Measurements from ENCODE around the gene CIC.

The CIC gene

DNA sequence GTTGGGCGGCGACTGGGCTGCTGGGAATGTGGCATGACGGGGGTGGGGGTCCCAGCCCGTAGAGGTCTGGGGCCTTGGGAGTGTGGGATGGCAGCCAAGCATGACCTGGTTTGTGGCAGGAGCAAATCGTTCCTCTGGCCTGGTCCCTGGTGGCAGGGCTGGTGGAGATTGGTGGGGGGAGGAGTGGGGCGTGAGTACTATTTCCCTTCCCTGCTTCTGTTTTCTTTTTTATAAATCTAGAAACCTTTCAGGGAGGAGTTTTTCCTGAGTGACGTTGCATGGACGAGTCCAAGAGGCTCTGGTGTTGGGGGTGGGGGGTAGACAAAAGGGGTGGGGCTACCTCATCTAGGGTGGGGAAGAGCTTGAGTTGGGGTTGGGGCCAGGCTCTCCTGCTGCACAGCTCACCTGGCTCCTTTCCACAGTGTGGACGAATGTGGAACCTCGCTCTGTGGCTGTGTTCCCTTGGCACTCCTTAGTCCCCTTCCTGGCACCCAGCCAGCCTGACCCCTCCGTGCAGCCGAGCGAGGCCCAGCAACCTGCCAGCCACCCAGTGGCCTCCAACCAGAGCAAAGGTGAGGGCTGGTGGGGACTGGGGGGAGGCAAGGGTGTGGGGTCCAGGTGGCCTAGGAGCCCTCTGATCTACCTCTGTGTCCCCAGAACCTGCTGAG lies 17.4 kb downstream of the CIC start:
- in situ Hi-C loops (cut with MboI; ENCODE audit: low sequenced_read_pairs) = no loop called here

DNA sequence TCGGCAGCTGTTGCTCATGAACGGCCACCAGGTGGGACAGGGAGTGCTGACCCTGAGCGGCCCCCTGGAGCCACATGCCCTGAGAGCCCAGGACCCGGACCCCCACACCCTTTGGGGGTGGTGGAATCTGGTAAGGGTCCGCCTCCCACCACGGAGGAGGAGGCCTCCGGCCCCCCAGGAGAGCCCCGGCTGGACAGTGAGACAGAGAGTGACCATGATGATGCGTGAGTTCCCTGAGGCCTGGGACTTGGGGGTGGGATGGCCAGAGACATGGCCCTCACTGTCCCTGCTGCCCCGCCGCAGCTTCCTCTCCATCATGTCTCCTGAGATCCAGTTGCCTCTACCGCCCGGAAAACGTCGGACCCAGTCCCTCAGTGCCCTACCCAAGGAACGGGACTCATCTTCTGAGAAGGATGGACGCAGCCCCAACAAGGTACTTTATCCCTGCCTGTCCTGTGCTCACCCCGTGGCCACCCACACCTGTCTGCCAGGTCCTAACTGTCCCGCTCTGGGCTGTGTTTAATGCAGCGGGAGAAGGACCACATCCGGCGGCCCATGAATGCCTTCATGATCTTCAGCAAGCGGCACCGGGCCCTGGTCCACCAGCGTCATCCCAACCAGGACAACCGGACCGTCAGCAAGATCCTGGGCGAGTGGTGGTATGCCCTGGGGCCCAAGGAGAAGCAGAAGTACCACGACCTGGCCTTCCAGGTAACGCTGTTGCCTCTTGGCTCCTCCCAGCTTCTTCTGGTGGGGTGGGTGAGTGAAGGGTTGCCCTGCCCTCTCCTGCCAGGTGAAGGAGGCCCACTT lies 18.2 kb downstream of the CIC start:
- in situ Hi-C loops (cut with MboI; ENCODE audit: low sequenced_read_pairs) = no loop called here

DNA sequence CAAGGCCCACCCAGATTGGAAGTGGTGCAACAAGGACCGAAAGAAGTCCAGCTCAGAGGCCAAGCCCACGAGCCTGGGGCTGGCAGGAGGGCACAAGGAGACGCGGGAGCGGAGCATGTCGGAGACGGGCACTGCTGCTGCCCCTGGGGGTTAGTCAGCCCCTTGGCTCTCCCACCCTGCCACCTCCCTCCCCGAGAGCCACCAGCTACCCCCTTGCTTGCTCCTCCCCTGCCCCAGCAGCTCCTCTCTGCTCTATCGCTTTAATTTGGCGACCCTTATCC lies 18.7 kb downstream of the CIC start:
- in situ Hi-C loops (cut with MboI; ENCODE audit: low sequenced_read_pairs) = no loop called here

DNA sequence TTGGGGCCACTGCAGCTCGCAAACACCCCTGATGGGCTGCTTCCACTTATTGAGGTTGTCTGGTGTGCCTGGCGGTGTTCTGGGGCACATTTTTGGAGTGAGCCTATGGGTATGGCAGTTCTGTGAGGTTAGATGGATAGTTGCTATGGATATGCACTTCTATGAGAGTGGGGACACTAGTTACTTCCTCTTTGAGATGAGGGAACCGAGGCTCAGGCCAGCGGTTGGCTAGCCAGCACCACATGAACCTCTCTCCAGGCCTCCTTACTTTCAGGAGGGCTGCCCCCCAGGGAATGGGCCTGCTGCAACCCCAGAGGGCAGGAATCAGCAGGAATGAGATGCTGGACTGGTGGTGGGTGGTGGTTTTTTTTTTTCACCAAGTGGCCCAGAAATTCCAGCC lies 19.3 kb downstream of the CIC start:
- in situ Hi-C loops (cut with MboI; ENCODE audit: low sequenced_read_pairs) = no loop called here

DNA sequence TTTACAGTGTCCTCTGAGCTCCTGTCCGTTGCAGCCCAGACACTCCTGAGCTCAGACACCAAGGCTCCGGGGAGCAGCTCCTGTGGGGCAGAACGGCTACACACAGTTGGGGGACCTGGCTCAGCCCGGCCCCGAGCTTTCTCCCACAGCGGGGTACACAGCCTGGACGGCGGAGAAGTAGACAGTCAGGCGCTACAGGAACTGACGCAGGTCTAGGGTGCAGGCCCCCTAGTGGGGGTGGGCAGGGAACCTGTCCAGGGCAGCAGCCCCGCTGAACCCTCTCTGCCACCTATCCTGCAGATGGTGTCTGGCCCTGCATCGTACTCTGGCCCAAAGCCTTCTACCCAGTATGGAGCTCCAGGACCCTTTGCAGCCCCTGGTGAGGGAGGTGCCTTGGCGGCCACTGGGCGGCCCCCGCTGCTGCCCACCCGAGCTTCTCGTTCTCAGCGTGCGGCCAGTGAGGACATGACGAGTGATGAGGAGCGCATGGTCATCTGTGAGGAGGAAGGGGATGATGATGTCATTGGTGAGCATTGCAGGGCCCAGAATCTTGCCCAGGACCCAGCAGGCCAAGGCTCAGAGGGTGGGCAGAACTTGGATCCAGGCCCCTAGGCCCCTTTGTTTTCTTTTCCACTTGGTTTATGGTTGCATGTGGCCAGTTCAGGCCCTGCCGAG lies 20.0 kb downstream of the CIC start:
- in situ Hi-C loops (cut with MboI; ENCODE audit: low sequenced_read_pairs) = no loop called here

DNA sequence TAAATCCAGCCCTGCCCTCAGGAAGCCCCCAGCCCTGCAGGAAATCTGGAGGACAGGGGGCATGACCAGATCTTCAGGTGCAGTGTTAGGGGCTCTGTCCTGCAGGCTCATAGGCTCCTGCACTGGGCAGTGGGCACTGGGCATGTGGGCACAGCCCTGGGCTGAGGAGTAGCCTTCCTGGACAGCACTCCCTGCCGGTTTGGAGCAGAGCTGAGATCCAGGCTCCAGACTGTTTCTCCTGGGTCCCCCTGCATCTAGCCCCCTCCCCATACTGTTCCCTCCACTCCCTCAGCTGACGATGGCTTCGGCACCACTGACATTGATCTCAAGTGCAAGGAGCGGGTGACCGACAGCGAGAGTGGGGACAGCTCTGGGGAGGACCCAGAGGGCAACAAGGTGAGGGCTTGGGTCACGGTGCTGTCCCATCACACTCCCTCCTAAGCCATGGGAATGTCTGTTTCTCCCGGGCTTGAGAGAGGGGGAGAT lies 20.5 kb downstream of the CIC start:
- in situ Hi-C loops (cut with MboI; ENCODE audit: low sequenced_read_pairs) = no loop called here

DNA sequence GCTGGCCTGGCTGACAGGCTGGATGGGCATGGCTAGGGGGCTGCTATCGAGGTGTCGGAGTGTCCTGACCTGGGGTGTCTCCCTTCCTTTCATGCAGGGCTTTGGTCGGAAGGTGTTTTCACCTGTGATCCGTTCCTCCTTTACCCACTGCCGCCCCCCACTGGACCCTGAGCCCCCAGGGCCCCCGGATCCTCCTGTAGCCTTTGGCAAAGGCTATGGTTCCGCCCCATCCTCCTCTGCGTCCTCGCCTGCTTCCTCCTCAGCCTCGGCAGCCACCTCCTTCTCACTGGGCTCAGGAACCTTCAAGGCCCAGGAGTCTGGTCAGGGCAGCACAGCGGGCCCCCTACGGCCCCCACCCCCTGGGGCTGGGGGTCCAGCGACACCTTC lies 21.1 kb downstream of the CIC start:
- in situ Hi-C loops (cut with MboI; ENCODE audit: low sequenced_read_pairs) = no loop called here

DNA sequence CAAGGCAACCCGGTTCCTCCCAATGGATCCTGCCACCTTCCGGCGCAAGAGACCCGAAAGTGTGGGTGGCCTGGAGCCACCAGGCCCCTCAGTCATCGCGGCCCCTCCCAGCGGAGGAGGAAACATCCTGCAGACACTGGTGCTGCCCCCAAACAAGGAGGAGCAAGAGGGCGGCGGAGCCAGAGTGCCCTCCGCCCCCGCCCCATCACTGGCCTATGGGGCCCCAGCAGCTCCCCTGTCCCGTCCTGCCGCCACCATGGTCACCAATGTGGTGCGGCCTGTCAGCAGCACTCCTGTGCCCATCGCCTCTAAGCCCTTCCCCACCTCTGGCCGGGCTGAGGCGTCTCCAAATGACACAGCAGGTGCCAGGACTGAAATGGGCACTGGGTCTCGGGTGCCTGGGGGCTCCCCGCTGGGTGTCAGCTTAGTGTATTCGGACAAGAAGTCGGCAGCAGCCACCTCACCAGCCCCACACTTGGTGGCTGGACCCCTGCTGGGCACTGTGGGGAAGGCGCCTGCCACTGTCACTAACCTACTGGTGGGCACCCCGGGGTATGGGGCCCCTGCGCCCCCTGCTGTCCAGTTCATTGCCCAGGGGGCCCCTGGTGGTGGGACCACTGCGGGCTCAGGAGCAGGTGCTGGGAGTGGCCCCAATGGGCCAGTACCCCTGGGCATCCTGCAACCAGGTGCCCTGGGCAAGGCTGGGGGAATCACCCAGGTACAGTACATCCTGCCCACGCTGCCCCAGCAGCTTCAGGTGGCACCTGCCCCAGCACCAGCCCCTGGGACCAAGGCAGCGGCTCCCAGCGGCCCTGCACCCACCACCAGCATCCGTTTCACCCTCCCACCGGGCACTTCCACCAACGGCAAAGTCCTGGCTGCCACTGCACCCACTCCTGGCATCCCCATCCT lies 21.7 kb downstream of the CIC start:
- in situ Hi-C loops (cut with MboI; ENCODE audit: low sequenced_read_pairs) = no loop called here

DNA sequence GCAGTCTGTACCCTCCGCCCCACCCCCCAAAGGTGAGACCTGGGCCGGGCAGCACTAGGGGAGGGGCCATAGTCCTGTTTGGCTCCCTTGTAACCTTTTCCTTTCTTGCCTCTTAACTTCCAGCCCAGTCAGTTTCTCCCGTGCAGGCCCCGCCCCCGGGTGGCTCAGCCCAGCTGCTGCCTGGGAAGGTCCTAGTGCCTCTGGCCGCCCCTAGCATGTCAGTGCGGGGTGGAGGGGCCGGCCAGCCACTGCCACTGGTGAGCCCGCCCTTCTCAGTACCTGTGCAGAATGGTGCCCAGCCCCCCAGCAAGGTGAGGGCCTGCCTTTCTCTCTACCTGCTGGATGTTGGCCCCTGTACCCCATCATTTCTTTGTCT lies 22.4 kb downstream of the CIC start:
- in situ Hi-C loops (cut with MboI; ENCODE audit: low sequenced_read_pairs) = no loop called here

DNA sequence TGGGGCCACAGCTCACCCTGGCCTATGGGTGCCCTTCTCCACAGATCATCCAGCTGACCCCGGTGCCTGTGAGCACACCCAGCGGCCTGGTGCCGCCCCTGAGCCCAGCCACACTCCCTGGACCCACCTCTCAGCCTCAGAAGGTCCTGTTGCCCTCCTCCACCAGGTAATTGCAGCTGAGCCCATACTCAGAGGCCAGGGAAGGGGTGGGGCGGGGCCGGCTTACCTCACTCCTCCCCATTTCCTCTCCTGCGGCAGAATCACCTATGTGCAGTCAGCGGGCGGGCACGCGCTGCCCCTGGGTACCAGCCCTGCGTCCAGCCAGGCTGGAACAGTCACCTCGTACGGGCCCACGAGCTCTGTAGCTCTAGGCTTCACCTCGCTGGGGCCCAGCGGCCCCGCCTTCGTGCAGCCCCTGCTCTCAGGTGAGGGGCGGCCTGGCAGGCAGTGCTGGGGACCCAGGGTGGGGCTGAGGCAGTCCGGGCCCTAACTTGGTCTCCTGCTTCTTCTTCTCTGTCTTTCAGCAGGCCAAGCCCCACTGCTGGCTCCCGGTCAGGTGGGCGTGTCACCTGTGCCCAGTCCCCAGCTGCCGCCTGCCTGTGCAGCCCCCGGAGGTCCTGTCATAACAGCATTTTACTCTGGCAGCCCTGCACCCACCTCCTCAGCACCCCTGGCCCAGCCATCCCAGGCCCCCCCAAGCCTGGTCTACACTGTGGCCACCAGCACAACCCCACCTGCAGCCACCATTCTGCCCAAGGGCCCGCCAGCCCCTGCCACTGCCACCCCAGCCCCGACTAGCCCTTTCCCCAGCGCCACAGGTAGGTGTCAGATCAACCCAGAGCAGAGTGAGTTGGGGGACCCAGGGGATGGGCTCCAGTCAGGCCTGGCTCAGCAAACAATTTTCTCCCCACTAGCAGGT lies 23.2 kb downstream of the CIC start:
- in situ Hi-C loops (cut with MboI; ENCODE audit: low sequenced_read_pairs) = no loop called here

DNA sequence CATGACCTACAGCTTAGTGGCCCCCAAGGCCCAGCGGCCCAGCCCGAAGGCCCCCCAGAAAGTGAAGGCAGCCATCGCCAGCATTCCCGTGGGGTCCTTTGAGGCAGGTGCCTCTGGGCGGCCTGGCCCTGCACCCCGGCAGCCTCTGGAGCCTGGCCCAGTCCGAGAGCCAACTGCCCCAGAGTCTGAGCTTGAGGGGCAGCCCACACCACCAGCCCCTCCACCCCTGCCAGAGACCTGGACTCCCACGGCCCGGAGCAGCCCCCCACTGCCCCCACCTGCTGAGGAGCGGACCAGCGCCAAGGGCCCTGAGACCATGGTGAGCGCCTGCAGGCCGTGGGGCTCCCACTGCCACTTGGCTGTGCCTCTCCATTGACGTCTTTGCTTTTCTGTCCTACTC lies 23.9 kb downstream of the CIC start:
- in situ Hi-C loops (cut with MboI; ENCODE audit: low sequenced_read_pairs) = no loop called here

DNA sequence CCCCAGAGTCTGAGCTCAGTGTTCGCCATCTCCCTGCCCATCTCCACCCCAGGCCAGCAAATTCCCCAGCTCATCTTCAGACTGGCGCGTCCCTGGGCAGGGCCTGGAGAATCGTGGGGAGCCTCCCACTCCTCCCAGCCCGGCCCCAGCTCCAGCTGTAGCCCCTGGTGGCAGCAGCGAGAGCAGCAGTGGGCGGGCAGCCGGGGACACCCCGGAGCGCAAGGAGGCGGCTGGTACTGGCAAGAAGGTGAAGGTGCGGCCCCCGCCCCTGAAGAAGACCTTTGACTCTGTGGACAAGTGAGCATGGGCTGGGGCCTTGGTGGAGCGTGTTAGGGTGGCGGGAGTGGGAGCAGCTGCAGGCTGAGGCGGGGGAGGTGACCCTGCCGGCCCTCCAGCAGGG lies 24.5 kb downstream of the CIC start:
- in situ Hi-C loops (cut with MboI; ENCODE audit: low sequenced_read_pairs) = no loop called here

DNA sequence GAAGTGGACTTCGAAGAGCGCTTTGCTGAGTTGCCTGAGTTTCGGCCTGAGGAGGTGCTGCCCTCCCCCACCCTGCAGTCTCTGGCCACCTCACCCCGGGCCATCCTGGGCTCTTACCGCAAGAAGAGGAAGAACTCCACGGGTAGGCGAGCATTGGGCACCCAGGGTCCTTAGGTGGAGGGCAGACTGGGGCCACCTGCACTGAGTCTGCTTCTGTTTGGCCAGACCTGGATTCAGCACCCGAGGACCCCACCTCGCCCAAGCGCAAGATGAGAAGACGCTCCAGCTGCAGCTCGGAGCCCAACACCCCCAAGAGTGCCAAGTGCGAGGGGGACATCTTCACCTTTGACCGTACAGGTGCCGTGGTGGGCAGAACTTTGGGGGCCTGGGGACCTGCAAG lies 24.9 kb downstream of the CIC start:
- in situ Hi-C loops (cut with MboI; ENCODE audit: low sequenced_read_pairs) = no loop called here

DNA sequence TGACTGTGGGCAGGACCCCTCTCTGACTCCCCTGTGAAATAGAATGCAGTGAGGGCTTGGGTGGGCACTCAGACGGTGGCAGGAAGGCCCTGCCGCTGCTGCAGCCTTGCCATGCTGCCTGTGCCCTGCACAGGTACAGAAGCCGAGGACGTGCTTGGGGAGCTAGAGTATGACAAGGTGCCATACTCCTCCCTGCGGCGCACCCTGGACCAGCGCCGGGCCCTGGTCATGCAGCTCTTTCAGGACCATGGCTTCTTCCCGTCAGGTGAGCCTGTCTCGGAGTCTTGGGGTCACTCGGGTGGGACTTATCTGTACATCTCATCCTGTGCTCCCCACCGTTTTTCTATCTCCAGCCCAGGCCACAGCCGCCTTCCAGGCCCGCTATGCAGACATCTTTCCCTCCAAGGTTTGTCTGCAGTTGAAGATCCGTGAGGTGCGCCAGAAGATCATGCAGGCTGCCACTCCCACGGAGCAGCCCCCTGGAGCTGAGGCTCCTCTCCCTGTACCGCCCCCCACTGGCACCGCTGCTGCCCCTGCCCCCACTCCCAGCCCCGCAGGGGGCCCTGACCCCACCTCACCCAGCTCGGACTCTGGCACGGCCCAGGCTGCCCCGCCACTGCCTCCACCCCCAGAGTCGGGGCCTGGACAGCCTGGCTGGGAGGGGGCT lies 25.6 kb downstream of the CIC start:
- in situ Hi-C loops (cut with MboI; ENCODE audit: low sequenced_read_pairs) = no loop called here

DNA sequence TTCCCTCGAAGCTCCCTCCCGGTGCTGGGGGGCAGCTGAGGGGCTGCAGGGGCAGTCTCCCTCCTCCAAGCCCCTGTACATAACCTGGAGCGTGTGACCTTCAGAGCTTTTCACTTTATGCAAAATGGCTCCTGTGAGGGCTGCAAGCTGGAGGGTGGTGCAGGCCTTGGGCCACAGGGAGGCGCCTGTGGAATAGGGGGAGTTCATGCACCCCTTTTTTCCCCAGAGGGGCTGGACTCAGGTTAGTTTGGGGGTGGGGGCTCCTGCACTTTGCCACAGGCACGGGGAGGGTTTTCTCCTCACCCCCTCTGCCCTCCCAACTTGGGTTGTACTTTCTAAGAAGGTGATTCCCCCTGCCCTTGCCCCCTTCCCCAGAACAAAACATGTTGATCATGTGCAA lies 26.3 kb downstream of the CIC start:
- in situ Hi-C loops (cut with MboI; ENCODE audit: low sequenced_read_pairs) = no loop called here

DNA sequence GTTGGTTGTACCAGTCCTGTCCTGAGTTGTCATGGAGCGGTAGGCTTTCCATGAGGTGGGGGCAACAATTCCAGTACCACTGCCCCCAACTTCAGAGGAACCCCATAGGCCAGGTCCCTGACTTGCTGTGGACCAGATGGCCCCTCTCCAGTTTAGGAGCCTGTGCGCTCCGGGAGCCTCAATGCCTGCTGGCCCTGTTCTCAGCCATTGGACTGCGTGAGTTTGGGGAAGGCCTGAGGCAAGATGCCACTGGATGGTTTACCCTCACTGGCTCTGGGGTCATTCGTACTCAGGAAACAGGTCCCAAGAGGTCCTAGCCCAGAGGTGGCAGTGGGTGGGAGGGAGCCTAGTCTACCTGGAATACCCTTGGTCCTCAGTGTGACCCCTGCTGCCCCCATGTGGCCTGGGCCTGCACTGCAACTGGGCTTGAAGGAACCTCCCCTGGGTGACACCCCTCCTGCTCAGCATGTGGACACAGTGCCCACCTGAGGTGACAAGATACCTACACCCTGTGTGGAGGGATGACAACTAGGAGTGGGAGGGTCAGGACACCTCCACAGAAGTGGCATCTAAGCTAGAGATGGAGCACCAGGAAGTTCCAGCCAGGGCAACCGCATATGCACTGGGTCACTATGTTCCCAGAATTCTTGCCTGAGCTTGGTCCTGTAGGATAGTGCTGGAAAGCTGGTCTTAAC lies 26.9 kb downstream of the CIC start:
- in situ Hi-C loops (cut with MboI; ENCODE audit: low sequenced_read_pairs) = no loop called here

DNA sequence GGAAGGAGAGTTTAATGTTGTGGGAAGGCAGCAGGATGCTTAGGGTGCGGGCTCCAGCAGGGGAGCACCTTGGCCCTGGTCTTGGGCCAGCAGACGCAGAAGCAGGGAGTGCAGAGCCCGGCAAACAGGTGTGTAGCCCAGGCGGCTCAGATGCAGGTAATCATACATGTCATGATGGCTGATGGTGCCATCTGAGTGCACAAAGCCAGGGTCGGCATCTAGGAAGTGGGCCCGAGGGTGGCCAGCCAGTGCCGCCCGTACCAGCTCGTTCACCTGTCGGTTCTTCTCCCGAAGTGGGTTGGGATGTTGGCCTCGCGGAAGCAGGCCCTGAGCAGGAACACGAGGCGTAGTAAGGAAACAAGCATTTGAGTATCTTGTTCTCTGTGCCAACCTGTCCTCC lies 28.0 kb downstream of the CIC start:
- in situ Hi-C loops (cut with MboI; ENCODE audit: low sequenced_read_pairs) = no loop called here

DNA sequence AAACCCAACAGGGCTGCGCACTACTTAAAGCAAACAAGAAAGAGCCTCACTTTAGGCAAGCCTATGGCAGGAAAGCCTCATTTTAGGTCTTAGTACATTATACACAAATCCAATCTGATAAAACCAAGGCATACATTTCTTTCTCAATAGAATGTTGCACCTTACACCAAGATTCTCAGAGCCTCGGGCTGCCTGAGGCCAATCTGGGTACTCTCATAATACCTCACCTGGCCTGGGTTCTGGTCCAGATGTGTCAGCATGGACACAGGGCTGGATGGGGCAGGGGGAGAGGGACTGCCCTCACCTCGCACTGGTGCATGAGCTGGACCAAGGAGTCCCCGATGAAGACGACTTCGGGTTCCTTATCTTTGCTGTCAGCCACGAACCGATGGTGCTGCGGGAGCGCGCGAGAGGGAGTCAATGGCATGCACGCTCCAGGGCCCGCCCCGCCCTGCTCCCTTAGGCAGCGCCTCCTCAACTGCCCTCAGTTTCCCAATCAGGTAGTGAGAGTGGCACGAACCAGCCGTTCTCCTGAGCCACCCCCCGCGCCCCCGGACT lies 32.7 kb downstream of the CIC start, which contains the start of gene PRR19:
Gene PRR19 (plus strand): TSS at position 487 of the 558 bp plus-strand sequence. CDS start 7,453 bp downstream, outside the sequence.
- in situ Hi-C loops (cut with MboI; ENCODE audit: low sequenced_read_pairs) = no loop called here

DNA sequence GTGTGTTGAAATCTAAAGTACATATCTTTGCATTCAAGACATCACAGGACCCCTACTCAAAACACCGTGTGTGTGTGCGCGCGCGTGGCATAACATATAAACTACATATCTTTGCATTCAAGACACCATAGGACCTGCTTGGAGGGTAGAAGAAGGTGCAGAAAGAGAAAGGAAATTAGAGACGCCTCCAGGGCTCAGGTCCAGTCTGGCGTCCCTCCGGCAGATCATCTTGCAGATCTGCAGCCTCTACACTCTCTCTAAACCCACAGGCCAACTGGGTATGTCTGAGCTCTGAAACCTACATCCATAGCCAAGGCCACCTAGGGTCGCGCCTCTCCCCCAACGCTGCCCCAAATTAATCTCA lies 34.0 kb downstream of the CIC start:
- in situ Hi-C loops (cut with MboI; ENCODE audit: low sequenced_read_pairs) = no loop called here
